NCI-H146 treated with DMSO at 0.1 percent for 48 hours (cell line): Measurements from ENCODE around the gene NUP42.
"Not testable (repeated sequence)": the region's sequence is repeated elsewhere in the genome, so short reads cannot be mapped to it uniquely, and the experiment has no call there.

ENCODE experiments used
- DNase-seq: peaks from one replicate; lab custom pipeline; 2025; ENCODE audit not compliant: unreplicated experiment; lab: John Stamatoyannopoulos, UW

The NUP42 gene

DNA sequence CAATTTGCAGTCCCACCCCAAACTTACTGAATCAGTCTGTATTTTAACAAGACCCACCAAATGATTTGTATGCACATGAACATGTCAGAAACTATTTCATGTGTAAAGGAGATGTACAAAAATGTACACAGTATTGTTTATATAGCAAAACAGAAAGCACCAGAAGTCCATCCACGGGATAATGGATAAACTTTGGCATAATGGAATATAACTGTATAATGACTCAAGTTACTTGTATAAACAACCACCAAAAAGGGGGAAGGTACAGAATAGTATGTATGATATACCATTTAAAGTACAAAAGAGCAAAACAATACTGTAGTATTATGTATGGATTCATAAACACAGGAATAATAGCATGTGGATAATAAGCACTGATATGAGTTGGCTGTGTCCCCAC lies 22.4 kb downstream of the NUP42 start:
- DNase-seq: no peak

DNA sequence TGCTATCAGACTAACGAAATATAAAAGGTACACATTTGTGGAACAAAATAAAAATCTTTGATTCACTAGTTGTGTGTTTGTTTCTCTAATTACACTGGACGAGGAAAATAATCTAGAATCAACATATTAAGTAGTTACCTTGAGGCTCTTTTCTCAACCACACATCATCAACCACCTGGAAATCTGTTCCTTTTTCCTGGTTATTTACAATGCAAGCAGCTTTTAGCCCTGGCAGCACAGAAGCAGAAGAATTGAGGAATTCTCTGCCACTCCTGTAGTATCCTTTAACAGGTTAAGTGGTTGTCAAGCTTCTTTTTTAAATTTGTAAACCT lies 23.7 kb downstream of the NUP42 start:
- DNase-seq: no peak

DNA sequence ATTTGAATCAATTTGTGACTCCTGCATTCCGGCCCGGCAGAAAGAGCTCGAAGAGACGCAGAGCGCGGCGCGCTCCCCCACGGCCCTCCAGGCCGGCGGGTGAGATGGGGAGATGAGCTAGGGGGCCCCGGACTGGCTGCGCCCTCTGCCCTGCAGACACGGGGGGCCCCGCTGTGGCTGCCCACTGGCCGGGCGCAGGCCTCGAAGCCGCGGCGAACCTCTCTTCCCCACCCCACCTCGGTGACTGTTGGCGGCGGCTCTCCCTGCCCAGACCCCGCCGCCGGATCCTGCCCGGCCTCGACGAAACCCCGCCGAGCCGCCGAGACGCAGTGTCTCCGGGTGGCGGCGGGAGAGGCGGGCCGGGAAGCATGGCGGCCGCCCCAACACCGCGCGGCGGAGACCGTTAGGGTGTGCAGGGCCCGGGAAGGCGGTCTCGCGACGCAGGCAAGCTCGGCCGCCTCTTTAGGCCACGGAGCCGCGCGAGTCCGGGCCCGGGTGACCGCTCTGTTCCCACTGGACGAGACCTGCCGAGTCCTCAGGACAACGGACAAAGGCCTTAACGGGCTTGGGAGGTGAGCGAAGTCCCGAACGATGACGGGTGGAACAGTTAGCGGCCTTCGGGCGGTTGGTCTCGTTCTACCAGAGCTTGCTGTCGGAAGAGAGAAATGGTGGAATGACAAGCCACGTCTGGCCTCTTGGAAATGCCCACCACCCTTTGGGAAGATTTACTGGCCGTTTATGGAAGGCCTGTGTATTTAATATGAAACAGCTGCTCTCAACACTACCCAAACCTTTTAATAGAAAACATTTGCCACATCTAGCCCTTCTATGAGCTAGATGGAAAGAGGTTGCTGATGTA lies 24.3 kb downstream of the NUP42 start:
- no peak for DNase-seq

DNA sequence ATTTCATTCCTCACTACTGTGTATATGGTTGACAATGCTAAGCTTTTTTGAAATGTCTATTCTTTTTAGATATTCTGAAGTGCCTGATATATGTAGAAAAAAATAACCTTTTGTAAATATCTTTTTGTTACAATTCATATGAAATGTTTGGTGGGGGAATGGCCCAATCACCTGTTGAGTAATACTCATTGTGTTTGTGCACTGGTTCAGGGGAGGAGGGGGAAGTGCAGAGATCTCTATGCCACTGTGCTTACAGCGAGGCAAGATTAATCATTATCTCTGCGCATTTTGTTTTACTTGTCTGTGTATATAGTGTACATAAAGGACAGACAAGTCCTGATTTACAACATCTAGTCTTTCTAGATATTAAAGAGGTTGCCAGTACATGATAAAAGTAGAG lies 25.2 kb downstream of the NUP42 start:
- no peak for DNase-seq

DNA sequence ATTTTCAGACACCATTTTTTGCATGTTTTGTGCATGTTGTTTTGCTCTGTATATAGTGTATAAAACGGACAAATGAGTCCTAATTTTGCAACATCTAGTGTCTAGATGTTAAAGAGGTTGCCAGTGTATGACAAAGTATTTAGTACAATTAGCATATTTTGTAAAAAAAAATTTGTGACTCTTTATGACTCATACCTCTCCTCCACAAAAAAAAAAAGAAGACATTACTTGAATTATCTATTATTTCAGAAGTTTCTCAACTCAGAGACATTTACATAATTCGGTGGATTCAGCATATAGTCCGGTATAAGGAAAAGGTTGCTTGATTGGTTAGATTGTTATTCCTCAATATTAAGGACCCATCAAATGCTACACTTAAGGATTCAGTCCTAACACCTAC lies 26.0 kb downstream of the NUP42 start:
- DNase-seq: no peak

DNA sequence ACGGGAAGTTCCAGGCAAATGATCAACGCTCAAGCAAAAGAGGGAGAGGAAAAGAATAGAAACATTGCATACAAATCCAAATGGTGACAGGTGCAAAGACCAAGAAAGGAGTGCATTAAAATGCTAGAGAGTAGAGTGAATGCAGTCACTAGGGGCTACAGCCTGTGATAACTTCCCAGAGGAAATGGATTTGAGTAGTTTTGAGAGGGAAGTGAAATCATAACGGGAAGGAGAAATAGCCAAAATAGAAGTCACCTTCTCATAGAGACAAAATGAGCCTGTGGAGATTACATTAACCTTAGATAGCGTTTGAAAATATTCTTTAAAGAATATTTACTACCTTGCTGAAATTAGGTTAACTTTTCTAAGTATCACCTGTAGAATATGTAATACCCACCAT lies 26.5 kb downstream of the NUP42 start:
- DNase-seq: no peak

DNA sequence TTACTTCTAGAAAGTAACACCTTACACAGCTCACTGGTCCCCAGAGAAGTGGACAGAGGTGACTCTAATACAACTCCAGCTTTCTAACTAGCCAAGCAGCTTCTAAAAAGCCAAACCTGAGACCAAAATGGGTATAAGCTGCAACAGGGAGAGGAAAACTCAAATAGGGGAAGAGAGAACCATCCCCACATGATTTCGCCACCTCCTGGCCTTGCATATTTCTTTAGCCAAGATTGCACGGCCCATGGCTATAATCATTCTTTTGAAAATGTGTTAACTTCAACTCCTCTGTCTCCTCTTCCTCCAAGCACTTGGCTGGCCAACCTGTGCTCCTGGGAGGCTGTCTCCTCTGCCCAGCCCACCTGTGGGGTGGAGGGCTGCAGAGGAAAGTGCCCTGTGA lies 28.7 kb downstream of the NUP42 start:
- no peak for DNase-seq

DNA sequence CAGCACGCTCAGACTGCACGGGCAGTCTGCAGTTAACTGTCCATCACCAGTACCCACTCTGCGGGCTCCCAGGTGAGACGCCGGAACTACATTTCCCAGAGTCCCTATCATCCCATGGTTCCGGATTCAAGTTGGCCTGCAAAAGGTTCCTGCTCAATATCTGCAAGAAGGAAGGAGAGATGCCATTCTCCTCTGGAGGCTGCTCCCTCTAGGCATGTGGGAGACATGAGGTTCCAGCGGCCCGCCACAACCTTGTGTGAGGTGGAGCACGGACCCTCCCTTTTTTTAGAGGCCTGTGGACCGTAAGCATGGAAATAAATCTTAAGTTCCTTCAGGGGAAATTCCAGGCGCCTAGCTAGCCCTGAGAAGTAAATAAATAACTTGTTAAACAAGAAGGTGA lies 29.7 kb downstream of the NUP42 start:
- no peak for DNase-seq

DNA sequence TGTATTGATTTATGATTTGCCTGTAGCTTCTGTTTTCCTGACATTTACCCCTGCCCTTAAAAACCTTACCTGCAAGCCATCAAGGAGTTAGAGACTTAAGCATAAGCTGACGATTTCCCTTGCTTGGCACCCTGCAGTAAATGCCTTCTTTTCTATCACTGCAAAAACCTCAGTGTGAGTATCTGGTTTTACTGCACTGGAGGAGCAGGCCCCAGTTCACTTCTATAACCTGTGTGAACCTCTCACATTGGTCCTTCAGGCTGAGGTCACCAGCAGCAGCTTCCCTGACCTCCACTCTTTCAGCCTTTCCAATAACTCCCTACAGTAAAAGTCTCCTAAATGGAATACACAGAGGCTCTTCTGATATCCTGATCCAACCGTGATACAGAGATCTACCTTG lies 30.5 kb downstream of the NUP42 start:
- no peak for DNase-seq

DNA sequence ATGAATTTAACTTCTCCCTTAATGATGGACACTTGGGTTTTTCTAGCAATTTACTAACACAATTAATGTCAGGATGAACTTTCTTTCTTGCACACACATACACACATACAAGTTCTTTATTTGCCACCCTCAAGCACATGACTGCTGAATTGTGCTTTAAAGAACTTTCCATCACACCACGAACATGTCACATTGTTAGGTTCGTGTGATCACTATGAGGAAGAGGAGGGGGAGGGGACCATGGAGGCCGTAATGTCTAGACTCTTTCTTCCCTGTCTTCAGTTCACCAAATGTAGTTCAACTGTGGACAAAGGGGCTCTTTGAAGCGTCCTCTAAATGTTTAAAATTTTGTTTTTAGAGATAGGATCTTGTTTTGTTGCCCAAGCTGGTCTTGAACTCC lies 31.0 kb downstream of the NUP42 start:
- no peak for DNase-seq

DNA sequence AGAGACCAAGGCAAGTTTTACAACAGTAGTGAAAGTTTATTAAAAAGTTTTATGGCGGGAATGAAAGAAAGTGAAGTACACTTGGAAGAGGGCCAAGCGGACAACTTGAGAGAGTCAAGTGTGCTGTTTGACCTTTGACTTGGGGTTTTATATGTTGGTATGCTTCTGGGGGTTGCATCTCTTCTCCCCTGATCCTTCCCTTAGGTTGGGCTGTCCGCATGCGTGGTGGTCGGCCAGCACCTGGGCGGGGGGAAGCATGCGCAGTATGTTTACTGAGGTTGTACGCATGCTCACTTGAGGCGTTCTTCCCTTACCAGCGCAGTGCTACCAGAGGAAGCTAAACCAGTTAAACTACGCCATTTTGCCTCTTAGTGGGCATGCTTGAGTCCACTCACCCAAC lies 31.9 kb downstream of the NUP42 start:
- DNase-seq: no peak

DNA sequence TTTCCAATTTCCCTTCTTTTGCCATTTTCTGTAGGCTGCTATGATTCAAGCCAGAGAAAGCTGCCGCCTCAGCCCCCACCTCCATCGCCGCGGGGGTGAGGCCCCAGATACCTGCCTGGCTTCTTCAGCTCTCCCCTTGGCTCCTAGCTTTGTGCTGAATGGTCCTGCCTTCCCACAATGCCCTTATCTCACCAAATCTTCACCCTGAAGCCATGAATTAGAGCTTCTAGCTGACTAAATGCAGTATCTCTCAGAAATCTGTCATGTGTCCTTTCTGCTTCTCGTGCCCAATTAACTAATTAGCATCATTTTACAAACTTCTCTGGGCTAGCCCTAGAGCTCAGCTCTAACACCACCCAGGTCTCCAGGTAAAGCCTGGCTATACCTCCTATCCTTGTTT lies 32.6 kb downstream of the NUP42 start:
- no peak for DNase-seq

DNA sequence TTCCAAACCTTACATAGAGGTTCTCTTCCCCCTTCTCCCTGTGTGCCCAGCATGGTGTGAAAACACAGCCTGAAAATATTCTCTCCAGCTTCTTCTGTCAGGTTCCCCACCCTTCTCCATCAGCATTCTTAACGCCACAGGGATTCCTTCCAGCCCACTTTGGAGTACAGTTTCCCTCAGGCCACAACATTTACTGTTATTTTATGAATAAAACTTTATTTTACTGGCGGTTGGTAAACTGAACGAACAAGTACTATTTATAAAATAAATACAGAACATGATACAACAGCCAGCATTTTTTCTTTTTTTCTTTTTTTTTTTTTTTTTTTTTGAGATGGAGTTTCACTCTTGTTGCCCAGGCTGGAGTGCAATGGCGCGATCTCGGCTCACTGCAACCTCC lies 33.1 kb downstream of the NUP42 start:
- no peak for DNase-seq

DNA sequence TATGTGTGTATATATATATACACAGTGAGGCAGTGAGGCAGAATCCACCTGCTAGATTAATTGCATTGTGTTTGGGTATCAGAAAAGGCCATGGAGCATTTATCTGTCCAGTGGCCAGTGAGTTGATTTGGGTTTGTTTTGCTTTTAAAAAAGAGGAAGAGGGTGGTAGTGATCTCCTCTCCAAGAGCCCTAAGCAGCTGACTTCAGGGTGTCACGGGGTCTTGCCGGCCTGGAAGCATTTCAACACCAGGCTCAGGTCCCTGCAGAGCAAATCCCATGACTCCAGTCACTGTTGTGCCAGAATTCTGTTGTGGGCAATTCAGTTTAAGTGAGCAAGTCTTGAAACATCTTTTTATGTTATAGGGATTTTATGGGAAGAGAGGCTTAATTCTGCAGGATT lies 34.2 kb downstream of the NUP42 start:
- no peak for DNase-seq

DNA sequence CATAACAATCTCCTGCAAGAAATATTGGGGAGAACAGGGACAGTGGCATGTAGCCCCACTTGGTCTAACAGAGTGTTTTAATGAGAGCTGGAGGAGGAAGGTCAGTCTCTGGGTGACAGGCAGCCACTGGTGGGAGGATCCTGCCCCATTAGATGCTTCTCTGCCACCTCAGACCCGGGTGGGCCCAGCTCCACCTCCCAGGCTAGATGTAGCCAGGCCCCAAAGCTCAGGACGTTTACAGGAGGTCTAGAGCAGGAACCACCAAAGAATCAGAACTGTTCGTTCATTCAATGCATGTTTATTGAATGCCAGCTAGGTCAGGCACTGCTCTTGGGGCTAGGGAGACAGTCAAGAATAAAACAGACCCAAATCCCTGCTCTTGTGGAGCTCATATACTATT lies 36.3 kb downstream of the NUP42 start:
- no peak for DNase-seq

DNA sequence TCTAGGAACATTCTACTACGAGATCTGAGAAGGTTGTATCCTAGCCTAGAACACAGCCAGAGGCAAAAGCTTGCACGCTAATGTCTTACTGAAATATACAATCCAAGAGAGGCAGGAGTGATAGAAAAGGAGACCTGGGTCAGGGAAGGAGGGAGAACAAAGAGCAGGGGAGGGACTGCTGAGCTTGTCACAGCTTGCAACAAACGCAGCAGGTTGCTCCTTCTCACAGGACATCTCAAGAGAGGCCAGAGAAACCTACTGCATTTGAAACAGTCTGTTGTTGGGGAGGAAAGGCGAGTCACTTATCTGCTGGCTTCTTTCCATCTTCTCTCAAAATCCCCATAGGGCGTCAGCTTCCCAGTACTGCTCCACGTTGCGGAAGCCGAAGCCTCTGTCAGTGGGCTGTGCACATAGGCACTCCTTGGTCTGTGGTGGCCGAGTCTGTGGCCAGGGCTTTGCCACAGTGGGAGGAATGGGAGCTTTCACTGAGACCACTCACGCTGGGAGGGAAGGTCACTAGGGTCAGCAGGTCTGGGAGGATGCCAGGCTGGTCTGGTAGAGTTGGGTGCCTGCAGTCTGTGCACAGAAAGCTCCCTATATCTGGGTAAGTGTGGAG lies 39.0 kb downstream of the NUP42 start:
- DNase-seq: no peak

DNA sequence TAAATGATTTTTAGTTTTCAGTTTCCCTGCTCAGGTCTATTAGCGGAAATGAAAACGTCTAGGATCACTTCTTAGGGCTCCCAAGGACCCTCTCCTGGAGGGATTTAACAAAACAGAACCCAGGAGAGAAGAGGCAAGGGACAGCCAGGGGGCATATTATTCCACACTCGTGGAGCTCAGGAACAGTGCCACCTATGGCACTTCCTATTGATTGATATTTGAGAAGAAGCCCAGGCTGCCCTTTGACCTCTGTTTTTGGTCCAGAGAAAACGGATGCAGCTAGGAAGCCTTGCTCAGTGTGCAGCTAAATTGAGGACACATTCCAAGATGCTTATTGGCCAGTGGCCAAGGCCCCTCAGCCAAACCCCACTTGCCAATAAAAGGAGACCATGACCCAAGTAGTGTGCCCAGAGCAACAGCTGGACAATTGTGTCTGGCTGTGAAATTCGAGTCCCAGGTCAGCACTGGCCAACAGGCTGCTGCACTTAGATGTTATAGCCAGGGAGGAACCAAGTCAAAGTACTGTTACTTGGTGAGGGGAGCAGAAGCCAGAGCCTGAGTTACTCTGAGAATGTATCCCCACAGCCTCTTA lies 40.7 kb downstream of the NUP42 start:
- DNase-seq: peak; percentile 20

DNA sequence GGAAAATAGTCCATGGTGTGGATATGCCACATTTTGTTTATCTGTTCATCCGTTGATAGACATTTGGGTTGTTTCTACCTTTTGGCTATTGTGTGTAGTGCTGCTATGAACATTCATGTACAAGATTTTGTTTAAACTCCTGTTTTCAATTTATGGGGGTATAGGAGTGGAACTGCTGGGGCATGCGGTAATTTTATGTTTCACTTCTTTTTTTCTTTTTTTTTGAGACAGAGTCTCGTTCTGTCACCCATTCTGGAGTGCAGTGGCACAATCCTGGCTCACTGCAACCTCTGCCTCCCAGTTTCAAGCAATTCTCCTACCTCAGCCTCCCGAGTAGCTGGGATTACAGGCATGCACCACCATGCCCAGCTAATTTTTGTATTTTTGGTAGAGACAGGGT lies 42.5 kb downstream of the NUP42 start:
- DNase-seq: not testable (repeated sequence)

DNA sequence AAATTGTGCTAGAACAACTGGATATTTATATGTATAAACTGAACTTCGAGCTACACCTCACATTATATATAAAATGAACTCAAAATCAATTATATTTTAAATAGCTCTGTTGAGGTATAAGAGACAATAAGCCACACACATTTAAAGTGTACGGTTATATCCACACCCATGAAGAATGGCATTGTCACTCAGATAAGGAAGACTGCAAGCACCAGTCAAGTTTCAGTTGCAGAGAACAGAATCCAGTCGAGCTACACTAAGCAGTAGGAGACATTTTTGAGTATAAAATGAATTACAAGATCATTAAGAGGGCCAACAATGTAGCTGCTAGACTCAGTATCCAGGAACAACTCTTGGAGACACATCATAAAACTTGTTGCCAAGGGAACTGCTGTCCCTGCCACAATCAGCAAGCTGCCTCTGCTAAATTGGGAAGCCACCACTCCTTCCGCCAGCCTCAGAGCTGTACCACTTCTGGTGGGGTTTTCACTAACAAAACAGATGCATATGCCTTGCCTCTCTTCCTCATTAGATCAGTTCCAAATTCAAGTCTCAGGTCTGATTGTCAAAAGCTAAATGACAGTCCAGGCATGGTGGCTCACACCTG lies 45.1 kb downstream of the NUP42 start:
- DNase-seq: no peak

DNA sequence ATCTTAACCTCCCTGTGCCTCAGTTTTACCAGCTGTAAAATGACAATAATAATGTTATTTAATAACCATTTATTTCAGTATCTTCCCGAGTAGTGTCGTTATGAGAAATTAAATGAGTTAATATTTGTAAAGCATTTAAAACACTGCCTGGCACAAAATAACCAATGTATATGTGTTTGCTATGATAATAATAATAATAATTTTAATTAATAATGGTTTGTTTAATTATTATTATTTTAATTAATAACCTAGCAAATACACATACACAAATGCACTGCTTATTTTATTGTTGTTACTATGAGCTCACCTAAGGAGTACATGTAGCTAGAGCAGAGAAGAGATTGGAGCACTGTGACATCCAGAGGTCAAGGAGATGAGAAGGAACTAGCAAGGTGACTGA lies 46.6 kb downstream of the NUP42 start:
- DNase-seq: no peak

DNA sequence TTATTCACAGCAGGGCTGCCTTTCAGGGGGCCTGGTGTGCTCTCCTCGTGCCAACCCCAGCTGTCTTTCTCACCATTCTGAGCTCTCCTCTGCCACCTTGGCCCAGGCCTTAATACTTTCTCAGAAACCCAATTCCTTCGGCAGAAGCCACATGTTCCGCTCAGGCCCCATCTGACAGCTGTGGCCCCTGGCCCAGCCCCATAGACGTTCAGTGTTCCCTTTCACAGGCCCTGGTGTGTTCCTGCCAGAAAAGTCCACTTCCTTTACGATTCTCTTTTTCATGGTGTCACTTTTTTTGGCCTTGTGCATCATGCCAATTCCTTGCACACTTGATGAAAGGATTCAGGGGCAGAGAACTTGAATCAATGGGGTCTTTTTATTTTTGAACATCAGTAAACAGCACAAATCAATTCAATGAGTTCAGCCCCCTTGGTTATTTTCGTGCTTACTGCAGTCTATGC lies 48.8 kb downstream of the NUP42 start:
- DNase-seq: no peak

DNA sequence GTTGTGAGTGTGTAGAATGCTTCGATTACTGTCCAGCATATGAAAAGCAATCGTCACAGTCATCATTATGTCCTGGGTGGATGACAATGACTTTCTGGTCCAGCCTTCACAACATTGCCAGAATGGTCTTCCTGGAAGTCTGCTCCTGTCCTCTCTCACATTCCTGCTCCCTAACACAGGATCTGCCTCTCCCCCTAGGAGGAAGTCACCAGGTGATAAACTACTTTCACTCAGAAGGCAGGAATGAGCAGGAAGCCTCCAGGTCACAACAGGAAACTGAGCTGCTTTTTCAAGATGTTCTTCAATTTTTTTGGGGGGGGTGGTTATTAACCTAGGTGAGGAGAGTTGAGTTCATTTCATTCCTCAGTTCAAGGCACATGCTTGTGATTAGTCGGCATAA lies 51.1 kb downstream of the NUP42 start:
- DNase-seq: no peak
